Liver (tissue), 3 donors: ENCODE data around the gene RAMP2.
"Not testable (repeated sequence)": the region's sequence is repeated elsewhere in the genome, so short reads cannot be mapped to it uniquely, and the experiment has no call there.

Source experiments
- ATF3 ChIP-seq: IDR thresholded peaks from 2 replicates; pipeline ENCODE4 v1.6.1; 2016; ENCODE audit warnings: antibody characterized with exemption
- EGR1 ChIP-seq, 2 donors: IDR thresholded peaks; 2 replicates each; pipeline ENCODE4 v1.6.1; 2016 to 2018; ENCODE audit warnings: antibody characterized with exemption in 2 of 2, low read depth in 2 of 2
- REST ChIP-seq: IDR thresholded peaks from 2 replicates; pipeline ENCODE4 v1.6.1; 2016; ENCODE audit warnings: antibody characterized with exemption, mild to moderate bottlenecking
- TF ChIP-seq, protein P1 (sequence below): fragments of 150-350 bp; IDR thresholded peaks from 2 replicates; pipeline ENCODE4 v1.5.1; 2017; ENCODE audit warnings: improper control_type of control experiment, low read depth, low read length; ENCODE audit not compliant: missing input control
- donor health status: healthy.
- donor health status: healthy.

DNA sequence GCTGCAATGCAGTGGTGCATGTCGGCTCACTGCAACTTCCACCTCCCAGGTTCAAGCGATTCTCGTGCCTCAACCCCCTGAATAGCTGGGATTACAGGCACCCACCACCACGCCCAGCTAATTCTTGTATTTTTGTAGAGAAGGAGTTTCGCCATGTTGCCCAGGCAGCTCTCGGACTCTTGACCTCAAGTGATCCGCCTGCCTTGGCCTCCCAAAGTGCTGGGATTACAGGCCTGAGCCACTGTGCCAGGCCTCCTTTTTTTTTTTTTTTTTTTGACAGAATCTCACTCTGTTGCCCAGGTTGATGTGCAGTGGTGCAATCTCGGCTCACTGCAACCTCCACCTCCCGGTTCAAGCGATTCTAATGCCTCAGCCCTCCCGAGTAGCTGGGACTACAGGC is 18.1 kb upstream of the RAMP2 start:
- not testable (repeated sequence) for TF ChIP-seq ATF3; EGR1 (IDR thresholded peaks at IDR 0.05; ENCODE audit: low read depth in 2 of 2); REST
- TF ChIP-seq, protein P1, sequence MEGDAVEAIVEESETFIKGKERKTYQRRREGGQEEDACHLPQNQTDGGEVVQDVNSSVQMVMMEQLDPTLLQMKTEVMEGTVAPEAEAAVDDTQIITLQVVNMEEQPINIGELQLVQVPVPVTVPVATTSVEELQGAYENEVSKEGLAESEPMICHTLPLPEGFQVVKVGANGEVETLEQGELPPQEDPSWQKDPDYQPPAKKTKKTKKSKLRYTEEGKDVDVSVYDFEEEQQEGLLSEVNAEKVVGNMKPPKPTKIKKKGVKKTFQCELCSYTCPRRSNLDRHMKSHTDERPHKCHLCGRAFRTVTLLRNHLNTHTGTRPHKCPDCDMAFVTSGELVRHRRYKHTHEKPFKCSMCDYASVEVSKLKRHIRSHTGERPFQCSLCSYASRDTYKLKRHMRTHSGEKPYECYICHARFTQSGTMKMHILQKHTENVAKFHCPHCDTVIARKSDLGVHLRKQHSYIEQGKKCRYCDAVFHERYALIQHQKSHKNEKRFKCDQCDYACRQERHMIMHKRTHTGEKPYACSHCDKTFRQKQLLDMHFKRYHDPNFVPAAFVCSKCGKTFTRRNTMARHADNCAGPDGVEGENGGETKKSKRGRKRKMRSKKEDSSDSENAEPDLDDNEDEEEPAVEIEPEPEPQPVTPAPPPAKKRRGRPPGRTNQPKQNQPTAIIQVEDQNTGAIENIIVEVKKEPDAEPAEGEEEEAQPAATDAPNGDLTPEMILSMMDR = not testable (repeated sequence)
